Mesothelial cell of epicardium (in vitro differentiated cells): ENCODE data around the gene ZNF516. TPM values are rescaled to one million over a fixed set of nuclear protein-coding genes. Genes with fewer than 3 reads are reported as not detected.

Source experiments
- DNase-seq, 2 experiments: peaks; one replicate each; pipeline ENCODE4 v3.0.0; 2021; ENCODE audit warnings: low spot score in 2 of 2; ENCODE audit not compliant: unreplicated experiment in 2 of 2
- H3K27ac Mint-ChIP-seq: 2 replicates; pipeline ENCODE4 v1.8.0; 2021; ENCODE audit warnings: mixed read lengths
- H3K27me3 Mint-ChIP-seq: 2 replicates; pipeline ENCODE4 v1.8.0; 2021; ENCODE audit warnings: low read depth, mixed read lengths
- H3K36me3 Mint-ChIP-seq: 2 replicates; pipeline ENCODE4 v1.8.0; 2021; ENCODE audit warnings: mixed read lengths
- H3K4me1 Mint-ChIP-seq: 2 replicates; pipeline ENCODE4 v1.8.0; 2021; ENCODE audit warnings: mixed read lengths
- H3K4me3 Mint-ChIP-seq: 2 replicates; pipeline ENCODE4 v1.8.0; 2021; ENCODE audit warnings: mild to moderate bottlenecking, moderate library complexity, mixed read lengths
- H3K9me3 Mint-ChIP-seq: 2 replicates; pipeline ENCODE4 v1.8.0; 2021; ENCODE audit warnings: mixed read lengths
- total RNA-seq: library from RNA; stranded (reverse); gene quantifications from 3 replicates; pipeline ENCODE4 v1.2.1, GENCODE V29; 2021
- TF ChIP-seq, protein P1 (sequence below): fragments of 200-600 bp; sonication (generic); IDR thresholded peaks from one replicate; pipeline ENCODE4 v1.5.0; 2021; ENCODE audit warnings: antibody characterized with exemption; ENCODE audit not compliant: unreplicated experiment

Gene ZNF516
- total RNA-seq, 1 donor from 2014 or later = 92.1 TPM

DNA sequence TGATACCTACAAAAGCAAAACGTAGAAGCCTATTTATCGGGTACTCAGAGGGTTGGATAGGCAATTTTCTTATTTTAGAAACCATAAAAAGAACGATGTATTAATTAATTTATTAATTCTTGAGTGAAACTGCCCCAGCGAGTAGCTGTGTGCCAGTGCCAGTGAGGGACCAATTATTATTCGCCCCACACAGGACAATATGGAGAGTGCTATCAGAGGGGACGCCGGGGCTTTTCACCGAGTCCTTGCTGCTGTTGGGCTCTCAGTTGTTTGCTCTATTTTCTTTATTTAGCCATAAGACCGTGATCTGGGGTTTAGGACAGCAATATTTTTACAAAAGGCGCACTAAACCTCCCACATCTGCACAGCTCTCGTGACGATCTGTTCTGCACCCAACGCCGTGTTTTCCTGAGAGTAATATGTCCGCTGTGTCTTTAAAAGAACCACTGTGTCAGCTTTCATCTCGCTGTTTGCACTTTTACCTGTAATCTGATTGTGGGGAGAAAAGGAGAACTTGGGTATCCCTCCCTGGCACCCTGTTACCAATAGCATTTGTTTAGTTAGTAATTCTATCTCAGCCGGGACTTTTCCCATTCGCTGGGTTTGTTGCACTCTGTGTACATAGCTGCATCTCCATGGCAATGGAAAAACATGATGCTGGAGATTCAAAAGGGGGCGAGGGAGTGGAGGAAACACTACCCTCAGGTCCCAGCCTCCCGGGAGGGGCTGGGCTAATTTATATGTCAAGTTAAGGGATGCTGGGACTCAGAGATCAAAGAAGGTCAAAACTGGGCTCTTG lies 30.1 kb upstream of the ZNF516 start:
- H3K4me3 Mint-ChIP-seq = peak overlapping the region; percentile 20
- peaks cover 20% of the 10 kb centered on the region for H3K4me1 Mint-ChIP-seq
- DNase-seq = no peak
- no peaks in the 10 kb centered on the region for H3K36me3 Mint-ChIP-seq
- TF ChIP-seq, protein P1, sequence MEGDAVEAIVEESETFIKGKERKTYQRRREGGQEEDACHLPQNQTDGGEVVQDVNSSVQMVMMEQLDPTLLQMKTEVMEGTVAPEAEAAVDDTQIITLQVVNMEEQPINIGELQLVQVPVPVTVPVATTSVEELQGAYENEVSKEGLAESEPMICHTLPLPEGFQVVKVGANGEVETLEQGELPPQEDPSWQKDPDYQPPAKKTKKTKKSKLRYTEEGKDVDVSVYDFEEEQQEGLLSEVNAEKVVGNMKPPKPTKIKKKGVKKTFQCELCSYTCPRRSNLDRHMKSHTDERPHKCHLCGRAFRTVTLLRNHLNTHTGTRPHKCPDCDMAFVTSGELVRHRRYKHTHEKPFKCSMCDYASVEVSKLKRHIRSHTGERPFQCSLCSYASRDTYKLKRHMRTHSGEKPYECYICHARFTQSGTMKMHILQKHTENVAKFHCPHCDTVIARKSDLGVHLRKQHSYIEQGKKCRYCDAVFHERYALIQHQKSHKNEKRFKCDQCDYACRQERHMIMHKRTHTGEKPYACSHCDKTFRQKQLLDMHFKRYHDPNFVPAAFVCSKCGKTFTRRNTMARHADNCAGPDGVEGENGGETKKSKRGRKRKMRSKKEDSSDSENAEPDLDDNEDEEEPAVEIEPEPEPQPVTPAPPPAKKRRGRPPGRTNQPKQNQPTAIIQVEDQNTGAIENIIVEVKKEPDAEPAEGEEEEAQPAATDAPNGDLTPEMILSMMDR = no peak
- no peaks in the 10 kb centered on the region for H3K9me3 Mint-ChIP-seq
- no peaks in the 10 kb centered on the region for H3K27me3 Mint-ChIP-seq
- H3K27ac Mint-ChIP-seq = peak overlapping the region; percentile 45

- TF ChIP-seq, protein P1 = no peak
- Mint-ChIP-seq H3K27me3 (no peaks in the 10 kb centered on the region), H3K36me3 (no peaks in the 10 kb centered on the region), H3K9me3 (no peaks in the 10 kb centered on the region), H3K4me3 (no peak overlapping the region), H3K27ac (no peak overlapping the region), H3K4me1 (peaks cover 19% of the 10 kb centered on the region)
- no peak for DNase-seq
Observed at GRCh38 chr18:76524477-76524876, 29.4 kb upstream of the ZNF516 start.

GRCh38 chr18:76522551-76522950 lies 27.5 kb upstream of the ZNF516 start:
- H3K4me1 Mint-ChIP-seq = peaks cover 22% of the 10 kb centered on the region
- TF ChIP-seq, protein P1 = no peak
- no peaks in the 10 kb centered on the region for H3K36me3 Mint-ChIP-seq
- no peaks in the 10 kb centered on the region for H3K9me3 Mint-ChIP-seq
- no peaks in the 10 kb centered on the region for H3K27me3 Mint-ChIP-seq
- no peak for DNase-seq
- H3K4me3 Mint-ChIP-seq = no peak overlapping the region
- H3K27ac Mint-ChIP-seq = peak overlapping the region; percentile 72

GRCh38 chr18:76522122-76522503 lies 27.1 kb upstream of the ZNF516 start:
- H3K36me3 Mint-ChIP-seq = no peaks in the 10 kb centered on the region
- no peak overlapping the region for H3K4me3 Mint-ChIP-seq
- TF ChIP-seq, protein P1 = no peak
- peaks cover 25% of the 10 kb centered on the region for H3K4me1 Mint-ChIP-seq
- DNase-seq = no peak
- peak overlapping the region; percentile 0 for H3K27ac Mint-ChIP-seq
- H3K27me3 Mint-ChIP-seq = no peaks in the 10 kb centered on the region
- H3K9me3 Mint-ChIP-seq = no peaks in the 10 kb centered on the region

GRCh38 chr18:76521417-76522121 lies 26.5 kb upstream of the ZNF516 start:
- no peak for DNase-seq
- H3K4me3 Mint-ChIP-seq = no peak overlapping the region
- H3K9me3 Mint-ChIP-seq = no peaks in the 10 kb centered on the region
- peak overlapping the region; percentile 0 for H3K27ac Mint-ChIP-seq
- H3K36me3 Mint-ChIP-seq = no peaks in the 10 kb centered on the region
- TF ChIP-seq, protein P1 = no peak
- H3K4me1 Mint-ChIP-seq = peaks cover 25% of the 10 kb centered on the region
- no peaks in the 10 kb centered on the region for H3K27me3 Mint-ChIP-seq
